GM12864 (cell line): ENCODE results near the gene TEX30.

Experiments used
- DNase-seq: peaks from one replicate; pipeline ENCODE4 v3.0.0-alpha.2; 2011; ENCODE audit warnings: low read depth
- H3K4me3 ChIP-seq: 2 replicates; pipeline ENCODE4 v1.5.1; 2011; ENCODE audit warnings: mild to moderate bottlenecking, low read depth, low read length, control low read depth
- CTCF ChIP-seq: IDR thresholded peaks from 2 replicates; pipeline ENCODE4 v1.5.1; 2011; ENCODE audit warnings: low read depth, mild to moderate bottlenecking, moderate library complexity, low read length, control low read depth, inconsistent platforms; ENCODE audit errors: missing control alignments

Gene TEX30

DNA sequence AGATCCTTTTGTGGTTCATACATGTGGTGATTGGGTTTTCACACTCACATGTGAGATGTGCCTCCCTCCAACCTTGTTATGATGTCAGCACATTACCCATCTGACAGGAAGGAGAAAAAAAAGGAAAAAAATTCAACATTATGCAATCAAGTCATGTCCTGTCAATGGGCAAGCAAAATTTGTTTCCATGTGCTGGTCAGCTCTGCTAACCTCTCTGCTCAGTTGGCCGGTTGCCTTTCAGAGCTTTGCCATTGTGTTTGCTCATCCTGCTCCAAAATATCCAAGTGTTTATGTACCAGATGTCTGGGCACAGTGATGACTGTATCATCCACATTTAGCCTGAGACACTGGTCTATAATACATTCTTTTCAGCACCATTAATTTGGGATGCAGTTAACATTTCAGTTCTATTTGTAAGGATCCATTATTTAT, 51.8 kb downstream of the TEX30 start:
- no peak for DNase-seq
- no peak overlapping the region for H3K4me3 ChIP-seq
- TF ChIP-seq CTCF, result no peak

DNA sequence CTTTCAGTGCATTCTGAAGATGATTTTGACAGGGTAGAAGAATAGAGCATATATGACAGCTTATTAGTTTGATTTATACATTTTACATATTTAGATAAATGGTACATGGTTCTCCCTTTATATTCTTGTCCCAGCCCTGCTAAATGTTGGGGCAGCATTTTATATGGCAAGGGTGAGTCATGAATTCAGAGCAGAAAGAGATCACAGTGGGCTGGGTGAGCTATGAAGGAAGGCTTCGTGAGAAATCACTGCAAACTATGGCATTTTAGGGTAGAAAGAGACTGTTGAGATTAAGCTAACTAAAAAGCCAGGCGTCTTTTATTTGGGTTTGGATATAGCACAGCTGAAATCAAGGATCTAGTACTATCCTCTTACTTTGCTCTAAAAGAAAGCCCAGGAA, 54.8 kb downstream of the TEX30 start:
- no peak overlapping the region for H3K4me3 ChIP-seq
- no peak for TF ChIP-seq CTCF
- no peak for DNase-seq
